Peyer's patch (tissue), 4 donors: ENCODE results near the gene CCNL2.

Experiments used
- POLR2A ChIP-seq, 2 donors: fragments of 450-650 bp; IDR thresholded peaks; one replicate each; pipeline ENCODE4 v1.5.1; 2017; ENCODE audit warnings: antibody characterized with exemption in 2 of 2, mild to moderate bottlenecking in 2 of 2, moderate library complexity in 2 of 2
- TF ChIP-seq, protein P1 (sequence below), 6 experiments: fragments of 450-650 bp in 4 of 6; fragments of 200-600 bp in 2 of 6; sonication (generic) in 1 of 6; IDR thresholded peaks; one replicate each; pipeline ENCODE4 v1.5.1; 2017 to 2019; ENCODE audit warnings: antibody characterized with exemption in 6 of 6, mild to moderate bottlenecking in 3 of 6, moderate library complexity in 1 of 6

DNA sequence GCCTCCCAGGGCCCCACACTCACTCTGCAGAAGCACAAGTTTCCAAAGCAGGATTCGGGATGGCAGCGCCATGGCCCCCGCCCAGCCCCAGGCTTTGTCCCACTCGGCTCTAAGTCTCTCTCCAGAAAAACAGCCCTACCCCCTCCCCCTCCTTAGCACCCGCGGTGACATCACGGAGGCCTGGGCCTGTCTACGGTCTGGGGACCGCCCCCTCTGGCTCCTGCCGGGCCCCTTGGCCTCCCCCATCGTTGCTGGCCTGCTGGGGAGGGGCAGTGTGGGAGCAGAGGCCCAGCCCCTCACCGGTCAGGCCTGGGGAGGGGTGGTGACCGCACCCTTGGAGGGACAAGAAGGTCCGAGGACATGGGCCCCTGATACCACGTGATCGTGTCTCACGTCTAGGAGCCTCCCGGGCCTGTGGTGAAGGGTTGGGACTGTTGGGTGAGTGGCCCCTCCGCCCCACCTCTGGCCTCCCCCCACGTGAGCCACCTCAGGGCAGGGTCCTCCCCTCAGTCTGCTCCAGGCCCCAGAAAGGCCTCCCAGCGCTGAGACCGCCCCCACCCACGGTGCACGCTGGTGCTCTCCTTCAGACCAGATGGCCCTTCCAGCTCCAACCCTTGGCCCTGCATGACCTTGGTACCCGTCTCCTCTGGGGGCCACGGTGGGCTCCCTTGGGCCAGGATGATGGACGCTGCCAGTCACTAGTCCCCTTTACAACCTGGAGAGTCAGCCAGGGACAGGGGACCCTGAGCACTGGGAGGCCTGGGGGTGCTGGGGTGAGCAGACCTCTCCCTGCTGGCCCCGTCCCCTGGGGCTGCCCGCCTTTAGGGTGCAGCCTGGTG is 40.5 kb downstream of the CCNL2 start, which contains the start of gene MXRA8:
- TF ChIP-seq, protein P1, sequence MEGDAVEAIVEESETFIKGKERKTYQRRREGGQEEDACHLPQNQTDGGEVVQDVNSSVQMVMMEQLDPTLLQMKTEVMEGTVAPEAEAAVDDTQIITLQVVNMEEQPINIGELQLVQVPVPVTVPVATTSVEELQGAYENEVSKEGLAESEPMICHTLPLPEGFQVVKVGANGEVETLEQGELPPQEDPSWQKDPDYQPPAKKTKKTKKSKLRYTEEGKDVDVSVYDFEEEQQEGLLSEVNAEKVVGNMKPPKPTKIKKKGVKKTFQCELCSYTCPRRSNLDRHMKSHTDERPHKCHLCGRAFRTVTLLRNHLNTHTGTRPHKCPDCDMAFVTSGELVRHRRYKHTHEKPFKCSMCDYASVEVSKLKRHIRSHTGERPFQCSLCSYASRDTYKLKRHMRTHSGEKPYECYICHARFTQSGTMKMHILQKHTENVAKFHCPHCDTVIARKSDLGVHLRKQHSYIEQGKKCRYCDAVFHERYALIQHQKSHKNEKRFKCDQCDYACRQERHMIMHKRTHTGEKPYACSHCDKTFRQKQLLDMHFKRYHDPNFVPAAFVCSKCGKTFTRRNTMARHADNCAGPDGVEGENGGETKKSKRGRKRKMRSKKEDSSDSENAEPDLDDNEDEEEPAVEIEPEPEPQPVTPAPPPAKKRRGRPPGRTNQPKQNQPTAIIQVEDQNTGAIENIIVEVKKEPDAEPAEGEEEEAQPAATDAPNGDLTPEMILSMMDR (IDR thresholded peaks at IDR 0.05) = no peak
- TF ChIP-seq POLR2A (IDR thresholded peaks at IDR 0.05) = no peak
